Vagina (tissue), 2 donors: Measurements from ENCODE around the gene TSPAN4.

Experiments used
- CTCF ChIP-seq, 3 experiments: fragments of 450-650 bp in 2 of 3; fragments of 200-600 bp in 1 of 3; sonication (generic) in 1 of 3; IDR thresholded peaks; one replicate each; pipeline ENCODE4 v1.5.1; 2017 to 2019; ENCODE audit warnings: antibody characterized with exemption in 3 of 3, mild to moderate bottlenecking in 2 of 3, moderate library complexity in 2 of 3
- POLR2A ChIP-seq, 2 donors: fragments of 450-650 bp; IDR thresholded peaks; one replicate each; pipeline ENCODE4 v1.6.1; 2017; ENCODE audit warnings: antibody characterized with exemption in 2 of 2, mild to moderate bottlenecking in 2 of 2, moderate library complexity in 2 of 2

DNA sequence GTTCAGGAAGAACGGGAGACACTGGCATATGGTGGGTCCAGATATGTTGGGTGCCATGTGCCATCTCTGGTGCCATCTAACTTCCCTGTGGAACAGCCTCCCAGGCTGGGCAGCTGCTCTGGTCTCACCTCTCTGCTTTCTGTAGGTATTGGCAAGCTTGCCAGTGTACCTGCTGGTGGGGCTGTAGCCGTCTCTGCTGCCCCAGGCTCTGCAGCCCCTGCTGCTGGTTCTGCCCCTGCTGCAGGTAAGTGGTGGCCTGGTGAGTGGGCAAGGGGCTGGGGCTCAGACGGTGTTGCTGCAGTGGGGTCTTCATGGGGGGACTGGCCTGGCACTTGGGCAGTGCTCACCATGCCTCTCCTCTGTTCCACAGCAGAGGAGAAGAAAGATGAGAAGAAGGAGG is 30.3 kb upstream of the TSPAN4 start:
- TF ChIP-seq CTCF (IDR thresholded peaks at IDR 0.05) (no peak), POLR2A (IDR thresholded peaks at IDR 0.05) (no peak)
